ENCODE data around the gene PARVA.
"Not testable (repeated sequence)": the region's sequence is repeated elsewhere in the genome, so short reads cannot be mapped to it uniquely, and the experiment has no call there.

PARVA gene

GRCh38 chr11:12377106-12377823, at the start of gene PARVA:
PARVA (plus strand) TSS chr11:12377571; CDS start chr11:12377648, 77 bp downstream.
- peak; percentile 86 for DNase-seq (ENCODE audit: low spot score)

GRCh38 chr11:12329169-12329568, 48.2 kb upstream of the PARVA start:
- no peak for DNase-seq (ENCODE audit: low spot score)

DNA sequence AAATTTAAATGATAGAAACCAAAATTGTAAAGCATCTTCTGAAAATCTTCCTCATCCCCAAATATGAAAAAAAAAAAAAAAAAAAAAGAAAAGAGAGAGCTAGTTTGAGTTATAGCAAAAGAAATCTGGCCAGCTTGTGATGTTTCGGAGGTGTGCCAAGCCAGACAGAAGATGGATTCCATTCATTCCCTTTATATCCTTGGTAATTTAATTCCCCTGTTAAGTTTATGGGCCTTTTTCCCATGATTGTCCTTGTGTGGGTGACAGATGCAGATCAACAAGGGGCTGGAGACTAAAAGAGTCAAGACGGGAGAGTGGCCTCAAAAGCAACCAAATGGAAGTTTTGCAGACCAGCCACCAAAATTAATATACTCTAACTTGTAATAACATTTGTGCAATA, 47.6 kb upstream of the PARVA start:
- DNase-seq (ENCODE audit: low spot score) = no peak

DNA sequence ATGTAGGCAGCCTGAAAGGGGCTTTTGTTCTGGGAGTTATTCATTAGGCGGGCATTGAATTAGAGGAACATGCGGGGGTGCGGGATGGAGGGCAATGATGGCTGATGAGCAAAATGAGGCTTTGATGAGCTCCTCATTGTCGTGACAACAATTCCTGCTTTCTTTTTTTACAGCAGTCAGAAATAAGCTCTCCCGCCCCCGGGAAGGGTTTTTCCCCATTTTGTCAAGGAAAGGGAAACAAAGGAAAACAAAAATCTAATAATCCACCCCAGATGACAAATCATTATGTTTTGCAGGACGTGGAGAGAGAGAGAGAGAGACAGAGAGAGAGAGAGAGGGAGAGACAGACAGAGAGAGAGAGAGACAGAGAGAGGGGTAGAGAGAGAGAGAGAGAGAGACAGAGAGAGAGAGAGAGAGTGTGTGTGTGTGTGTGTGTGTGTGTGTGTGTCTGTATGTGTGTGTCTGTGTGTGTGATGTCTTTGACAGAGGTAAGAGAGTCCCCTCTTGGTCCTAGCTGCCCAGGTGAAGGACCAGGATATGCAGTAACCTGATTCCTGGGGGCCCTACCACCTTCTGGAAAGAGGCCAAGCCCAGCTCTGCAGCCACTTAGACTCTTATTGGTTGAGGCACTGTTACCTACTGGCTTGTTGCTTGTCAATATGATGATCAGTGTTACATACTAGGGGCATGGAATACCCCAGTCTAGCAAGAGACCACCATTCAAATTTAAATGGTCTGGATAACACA, 46.7 kb upstream of the PARVA start:
- peak; percentile 2 for DNase-seq (ENCODE audit: low spot score)

DNA sequence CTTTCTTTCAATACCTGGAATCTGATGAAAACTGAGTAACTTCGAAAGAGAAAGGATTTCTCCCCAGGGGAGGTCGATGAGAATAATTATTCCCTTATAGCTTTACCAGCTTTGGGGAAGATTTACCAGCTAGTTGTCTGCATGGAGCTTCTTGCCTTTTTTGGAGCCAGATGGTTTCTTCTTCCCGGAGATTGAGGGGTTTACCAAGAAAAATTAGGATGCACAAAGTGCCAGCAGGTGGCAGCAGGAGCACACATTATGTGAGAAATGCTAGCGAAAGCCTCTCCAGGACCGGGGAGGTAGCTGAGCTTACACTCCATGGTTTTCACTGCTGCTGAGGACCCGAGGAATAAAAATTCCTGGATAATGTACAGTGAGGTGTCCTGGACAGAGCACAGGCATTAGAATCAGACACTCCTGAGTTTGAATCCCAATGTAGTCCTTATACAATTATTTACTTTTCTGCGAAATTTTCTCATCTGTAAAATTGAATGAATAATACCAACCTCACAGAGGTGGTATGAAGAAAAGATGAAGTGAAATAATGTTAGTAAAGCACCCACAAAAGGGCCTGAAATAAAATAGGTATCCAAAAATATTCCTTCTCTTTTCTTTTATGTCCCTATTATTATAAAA, 46.0 kb upstream of the PARVA start:
- peak; percentile 84 for DNase-seq (ENCODE audit: low spot score)

DNA sequence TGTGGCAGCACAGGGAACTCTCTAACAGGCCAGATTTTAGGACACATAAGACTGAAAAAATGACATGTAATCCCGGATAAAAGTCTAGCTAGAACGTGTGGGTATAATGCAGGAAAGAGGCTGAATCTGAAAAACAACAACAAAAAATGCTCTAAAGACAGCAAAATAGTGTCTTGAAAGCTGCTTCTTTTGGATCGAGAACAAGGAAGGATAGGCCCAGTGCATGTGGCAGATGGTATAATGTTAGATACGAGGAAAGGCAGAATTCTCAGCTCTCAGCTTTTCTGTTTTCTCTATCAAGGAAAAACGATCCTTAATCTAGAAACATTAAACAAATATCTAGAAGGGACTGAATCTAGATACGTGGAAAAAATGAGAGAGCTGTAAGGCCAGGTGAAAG, 33.8 kb upstream of the PARVA start:
- no peak for DNase-seq (ENCODE audit: low spot score)

DNA sequence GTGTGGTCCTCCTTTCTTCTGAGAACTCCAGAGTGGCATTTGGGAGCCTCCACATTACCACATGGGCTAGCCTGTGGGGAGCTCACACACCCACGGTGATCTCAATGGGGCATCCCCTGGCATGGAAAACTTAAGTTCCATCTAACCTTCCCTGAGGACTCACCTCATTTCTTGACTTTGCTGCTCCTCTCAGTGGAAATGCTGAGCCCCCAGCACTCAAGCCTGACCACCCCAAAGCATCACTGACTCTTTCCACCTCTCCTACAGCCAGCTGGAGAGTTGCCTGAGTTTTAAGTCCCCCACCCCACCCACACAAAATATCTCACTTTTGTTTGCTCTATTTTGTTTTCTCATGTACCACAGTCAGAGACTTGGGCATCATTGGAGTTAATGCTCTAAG, 23.8 kb upstream of the PARVA start:
- no peak for DNase-seq (ENCODE audit: low spot score)

- DNase-seq (ENCODE audit: low spot score) = no peak
Observed at GRCh38 chr11:12354750-12355545, 22.4 kb upstream of the PARVA start.

DNA sequence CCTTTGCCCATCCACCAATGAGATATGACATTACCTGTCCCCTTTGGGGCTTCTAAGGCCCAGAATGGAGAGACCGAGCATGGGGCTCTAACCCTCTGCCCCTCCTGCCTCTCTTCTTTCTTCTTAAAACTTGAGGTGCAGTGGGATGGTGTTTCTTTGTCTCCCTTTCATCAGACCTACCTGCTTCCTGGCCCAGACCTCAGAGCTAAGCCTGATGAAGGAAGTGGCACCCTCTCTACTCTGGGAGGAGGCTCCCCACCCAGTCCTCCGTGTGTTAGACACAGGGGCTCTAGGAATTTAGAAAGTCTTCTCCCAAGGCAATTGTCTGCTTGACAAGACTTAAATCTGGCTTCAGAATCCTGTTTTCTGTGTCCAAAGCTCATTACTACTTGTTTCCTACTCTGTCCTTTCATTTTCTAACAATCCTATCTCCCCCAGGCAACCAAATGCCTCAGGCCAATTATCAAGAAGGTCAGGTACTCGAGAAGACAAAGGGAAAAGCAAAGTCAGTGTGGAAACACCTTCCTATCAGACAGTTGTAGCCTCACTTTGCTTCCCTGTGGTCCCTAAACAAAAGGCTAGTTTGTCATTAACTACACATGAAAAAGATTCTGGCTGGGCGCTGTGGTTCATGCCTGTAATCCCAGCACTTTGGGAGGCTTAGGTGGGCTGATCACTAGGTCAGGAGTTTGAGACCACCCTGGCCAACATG, 20.3 kb upstream of the PARVA start:
- DNase-seq (ENCODE audit: low spot score) = no peak

GRCh38 chr11:12357697-12358096, 19.7 kb upstream of the PARVA start:
- DNase-seq (ENCODE audit: low spot score) = not testable (repeated sequence)

GRCh38 chr11:12358302-12359188, 18.8 kb upstream of the PARVA start:
- DNase-seq (ENCODE audit: low spot score) = no peak

GRCh38 chr11:12359761-12360160, 17.6 kb upstream of the PARVA start:
- no peak for DNase-seq (ENCODE audit: low spot score)

DNA sequence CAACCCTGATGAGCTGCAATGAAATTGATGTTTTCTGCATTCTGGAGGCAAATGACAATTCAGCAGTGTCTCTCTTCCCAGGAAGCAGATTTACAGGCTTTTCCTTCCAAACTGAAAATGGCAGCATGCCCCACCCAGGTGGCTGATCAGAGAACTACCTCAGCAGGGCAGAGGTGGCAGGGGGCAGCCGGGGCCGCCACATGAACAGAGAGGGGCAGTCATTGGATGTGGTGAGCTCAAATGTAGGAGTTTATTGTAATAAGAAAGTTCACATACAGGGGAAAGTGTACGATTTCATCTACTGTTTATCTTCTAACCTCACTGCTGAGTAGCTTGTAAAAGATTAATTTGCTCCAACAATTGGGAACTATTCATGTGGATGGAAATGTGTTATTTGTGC, 15.7 kb upstream of the PARVA start:
- no peak for DNase-seq (ENCODE audit: low spot score)

DNA sequence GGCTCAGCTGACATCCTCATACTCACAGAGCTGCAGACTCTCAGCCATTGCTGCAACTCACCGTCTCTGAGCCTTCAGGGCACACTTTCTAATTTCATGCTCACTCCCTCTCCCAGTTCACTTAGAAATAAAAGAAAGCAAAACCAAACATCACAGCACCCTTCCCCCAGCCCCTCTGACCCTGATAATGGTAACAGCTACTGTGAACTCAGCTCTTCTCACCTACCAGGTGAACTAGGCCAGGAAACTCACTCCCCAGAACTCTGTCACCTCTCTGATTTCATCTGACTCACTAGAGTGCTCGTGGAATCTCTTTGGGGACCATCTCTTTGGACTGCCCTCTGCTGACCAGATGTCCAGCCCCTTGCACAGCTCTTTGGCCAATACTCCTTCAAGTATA, 14.5 kb upstream of the PARVA start:
- no peak for DNase-seq (ENCODE audit: low spot score)

DNA sequence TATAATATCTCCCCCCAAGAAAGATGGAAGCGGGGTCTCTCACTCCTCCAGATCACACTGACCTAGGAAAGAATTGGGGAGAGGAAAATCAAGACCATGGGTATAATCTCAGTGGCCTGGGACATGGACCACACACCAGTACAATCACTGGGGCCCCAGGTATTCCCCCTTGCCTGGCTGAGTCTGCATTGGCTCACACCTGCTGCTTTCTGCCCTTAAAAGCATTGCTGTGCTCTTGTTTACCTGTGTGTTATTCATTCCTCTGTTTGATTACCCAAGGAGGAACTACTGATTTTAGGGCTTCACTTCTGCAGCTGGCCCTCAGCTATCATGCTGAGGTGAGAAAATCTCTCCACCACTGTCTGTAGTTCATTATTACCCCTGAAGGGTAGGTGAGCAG, 14.0 kb upstream of the PARVA start:
- DNase-seq (ENCODE audit: low spot score) = no peak

GRCh38 chr11:12365965-12366575, 11.3 kb upstream of the PARVA start:
- DNase-seq (ENCODE audit: low spot score) = peak; percentile 33

DNA sequence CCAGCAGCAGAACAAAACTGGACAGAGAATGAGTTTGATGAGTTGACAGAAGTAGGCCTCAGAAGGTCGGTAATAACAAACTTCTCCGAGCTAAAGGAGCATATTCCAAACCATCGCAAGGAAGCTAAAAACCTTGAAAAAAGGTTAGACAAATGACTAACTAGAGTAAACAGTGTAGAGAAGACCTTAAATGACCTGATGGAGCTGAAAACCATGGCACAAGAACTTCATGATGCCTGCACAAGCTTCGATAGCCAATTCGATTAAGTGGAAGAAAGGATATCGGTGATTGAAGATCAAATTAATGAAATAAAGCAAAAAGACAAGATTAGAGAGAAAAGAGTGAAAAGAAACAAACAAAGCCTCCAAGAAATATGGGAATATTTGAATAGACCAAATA, 10.3 kb upstream of the PARVA start:
- DNase-seq (ENCODE audit: low spot score) = not testable (repeated sequence)

DNA sequence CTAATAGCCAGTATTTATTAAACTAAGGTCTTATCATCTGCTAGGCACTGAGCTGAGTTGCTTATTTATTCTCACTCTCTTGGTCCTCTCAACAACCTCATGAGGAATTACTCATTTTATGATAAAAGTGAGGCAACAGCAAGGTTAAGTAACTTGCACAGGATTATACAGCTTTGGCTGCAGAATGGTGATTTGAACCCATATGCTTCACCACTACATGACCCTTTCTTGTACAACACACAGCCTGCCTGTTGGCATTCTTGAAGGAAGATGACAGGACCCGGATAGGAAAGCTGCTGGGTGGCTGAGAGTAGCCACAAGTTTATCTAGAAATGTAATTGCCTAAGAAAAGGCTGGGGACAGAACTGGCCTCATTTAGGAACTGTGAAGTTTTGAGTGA, 5.3 kb upstream of the PARVA start:
- DNase-seq (ENCODE audit: low spot score) = no peak

- DNase-seq (ENCODE audit: low spot score) = no peak
Observed at GRCh38 chr11:12375720-12376119, 1.7 kb upstream of the PARVA start.
